ENCODE measurements around the gene NAA60.
A peak's percentile ranks its signal among the peaks of the same experiment; 100 is the strongest.

The NAA60 gene

GRCh38 chr16:3443108-3444031 is at the start of gene NAA60, which contains the start of gene ZNF597:
Gene NAA60 (plus strand): TSS chr16:3443680. CDS start chr16:3476228, 32,548 bp downstream.
Gene ZNF597 (minus strand): TSS chr16:3443504. CDS start chr16:3443153, 351 bp downstream.
- peak; percentile 74 to 80 for DNase-seq

- DNase-seq = no peak
These were observed 43.1 kb upstream of the NAA60 start for GRCh38 chr16:3400446-3400778.

- DNase-seq = peak; percentile 98 to 99
These were observed 42.4 kb upstream of the NAA60 start, which contains the start of the genes ZNF174 and ZSCAN32 for GRCh38 chr16:3400779-3401688. Gene ZNF174 (plus strand): TSS chr16:3401215. CDS start chr16:3402005, 790 bp downstream. Gene ZSCAN32 (minus strand): TSS chr16:3401004. CDS start chr16:3397557, 3,447 bp downstream.

GRCh38 chr16:3401719-3402397 is 41.6 kb upstream of the NAA60 start:
- no peak for DNase-seq

GRCh38 chr16:3408561-3409197 is 34.8 kb upstream of the NAA60 start:
- DNase-seq = no peak

- DNase-seq = no peak
These were observed 29.6 kb upstream of the NAA60 start for GRCh38 chr16:3413730-3414379.

- DNase-seq = peak; percentile 61 to 75
These were observed 11.7 kb upstream of the NAA60 start for GRCh38 chr16:3431779-3432219.

- DNase-seq = no peak
These were observed 9.1 kb upstream of the NAA60 start for GRCh38 chr16:3434373-3434772.

- no peak for DNase-seq
These were observed 3.8 kb upstream of the NAA60 start for GRCh38 chr16:3439637-3440036.

- peak; percentile 38 to 42 for DNase-seq
These were observed 530 bp downstream of the NAA60 start for GRCh38 chr16:3444032-3444388.

- DNase-seq = no peak
These were observed 10.6 kb downstream of the NAA60 start for GRCh38 chr16:3454093-3454492.

- no peak for DNase-seq
These were observed 11.2 kb downstream of the NAA60 start for GRCh38 chr16:3454631-3455147.

GRCh38 chr16:3457434-3458252 is 14.2 kb downstream of the NAA60 start:
- DNase-seq = peak; percentile 90 to 92

- DNase-seq = peak; percentile 17 to 21
These were observed 14.9 kb downstream of the NAA60 start for GRCh38 chr16:3458278-3458851.

GRCh38 chr16:3458852-3459361 is 15.4 kb downstream of the NAA60 start:
- no peak for DNase-seq

GRCh38 chr16:3459401-3460090 is 16.1 kb downstream of the NAA60 start:
- DNase-seq = no peak

GRCh38 chr16:3460121-3460520 is 16.6 kb downstream of the NAA60 start:
- DNase-seq = no peak

- DNase-seq = no peak
These were observed 17.1 kb downstream of the NAA60 start for GRCh38 chr16:3460585-3460984.

- DNase-seq = peak; percentile 21 to 25
These were observed 17.7 kb downstream of the NAA60 start for GRCh38 chr16:3461151-3461550.
